WERI-Rb-1 (cell line): Measurements from ENCODE around the gene GPI.
A peak's percentile ranks its signal among the peaks of the same experiment; 100 is the strongest.

Experiments used
- DNase-seq: peaks from one replicate; pipeline ENCODE4 v3.0.0-alpha.2; 2020
- H3K27ac ChIP-seq: fragments of 250-450 bp; sonication (Bioruptor Pico); 2 replicates; pipeline ENCODE4 v1.5.1; 2020; ENCODE audit warnings: mild to moderate bottlenecking, moderate library complexity
- H3K27me3 ChIP-seq: fragments of 250-450 bp; sonication (Bioruptor Pico); 2 replicates; pipeline ENCODE4 v1.5.1; 2021; ENCODE audit warnings: mild to moderate bottlenecking, low read depth, moderate library complexity; ENCODE audit not compliant: insufficient read depth, severe bottlenecking
- H3K36me3 ChIP-seq: fragments of 250-450 bp; sonication (Bioruptor Pico); 2 replicates; pipeline ENCODE4 v1.5.1; 2020; ENCODE audit warnings: mild to moderate bottlenecking, moderate library complexity
- H3K4me3 ChIP-seq: 2 replicates; pipeline ENCODE4 v1.5.1; 2011; ENCODE audit warnings: low read depth, mild to moderate bottlenecking, control low read depth, low read length
- H3K9me3 ChIP-seq: fragments of 250-450 bp; sonication (Bioruptor Pico); 2 replicates; pipeline ENCODE4 v1.5.1; 2021; ENCODE audit warnings: mild to moderate bottlenecking, moderate library complexity; ENCODE audit not compliant: severe bottlenecking
- TF ChIP-seq, protein P1 (sequence below): IDR thresholded peaks from 2 replicates; pipeline ENCODE4 v1.5.1; 2011; ENCODE audit warnings: low read depth, mild to moderate bottlenecking, control low read depth, inconsistent platforms, low read length

The GPI gene

DNA sequence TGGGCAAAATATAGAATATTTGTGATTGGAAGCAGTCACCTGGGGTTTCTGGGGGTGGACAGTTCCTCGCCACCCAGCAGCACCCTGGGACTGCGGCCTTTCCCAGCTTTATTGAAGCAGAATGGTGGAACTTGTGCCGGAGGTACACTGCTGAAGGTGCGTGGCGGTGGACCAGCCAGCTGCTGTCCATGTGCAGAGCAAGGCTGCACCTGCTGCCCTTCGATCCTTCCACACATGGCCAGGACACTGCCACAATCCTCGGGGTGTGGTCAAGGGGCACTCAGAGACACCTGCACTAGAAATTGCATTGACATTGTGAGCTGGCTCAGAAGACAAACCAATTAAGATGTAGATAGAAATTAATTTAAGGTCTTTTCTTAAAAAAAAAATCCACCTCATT, 11.4 kb upstream of the GPI start:
- no peak overlapping the region for H3K4me3 ChIP-seq
- TF ChIP-seq, protein P1, sequence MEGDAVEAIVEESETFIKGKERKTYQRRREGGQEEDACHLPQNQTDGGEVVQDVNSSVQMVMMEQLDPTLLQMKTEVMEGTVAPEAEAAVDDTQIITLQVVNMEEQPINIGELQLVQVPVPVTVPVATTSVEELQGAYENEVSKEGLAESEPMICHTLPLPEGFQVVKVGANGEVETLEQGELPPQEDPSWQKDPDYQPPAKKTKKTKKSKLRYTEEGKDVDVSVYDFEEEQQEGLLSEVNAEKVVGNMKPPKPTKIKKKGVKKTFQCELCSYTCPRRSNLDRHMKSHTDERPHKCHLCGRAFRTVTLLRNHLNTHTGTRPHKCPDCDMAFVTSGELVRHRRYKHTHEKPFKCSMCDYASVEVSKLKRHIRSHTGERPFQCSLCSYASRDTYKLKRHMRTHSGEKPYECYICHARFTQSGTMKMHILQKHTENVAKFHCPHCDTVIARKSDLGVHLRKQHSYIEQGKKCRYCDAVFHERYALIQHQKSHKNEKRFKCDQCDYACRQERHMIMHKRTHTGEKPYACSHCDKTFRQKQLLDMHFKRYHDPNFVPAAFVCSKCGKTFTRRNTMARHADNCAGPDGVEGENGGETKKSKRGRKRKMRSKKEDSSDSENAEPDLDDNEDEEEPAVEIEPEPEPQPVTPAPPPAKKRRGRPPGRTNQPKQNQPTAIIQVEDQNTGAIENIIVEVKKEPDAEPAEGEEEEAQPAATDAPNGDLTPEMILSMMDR = no peak
- peaks cover 37% of the 10 kb centered on the region for H3K36me3 ChIP-seq
- no peak overlapping the region for H3K27ac ChIP-seq
- no peaks in the 10 kb centered on the region for H3K27me3 ChIP-seq
- no peaks in the 10 kb centered on the region for H3K9me3 ChIP-seq
- DNase-seq = no peak

DNA sequence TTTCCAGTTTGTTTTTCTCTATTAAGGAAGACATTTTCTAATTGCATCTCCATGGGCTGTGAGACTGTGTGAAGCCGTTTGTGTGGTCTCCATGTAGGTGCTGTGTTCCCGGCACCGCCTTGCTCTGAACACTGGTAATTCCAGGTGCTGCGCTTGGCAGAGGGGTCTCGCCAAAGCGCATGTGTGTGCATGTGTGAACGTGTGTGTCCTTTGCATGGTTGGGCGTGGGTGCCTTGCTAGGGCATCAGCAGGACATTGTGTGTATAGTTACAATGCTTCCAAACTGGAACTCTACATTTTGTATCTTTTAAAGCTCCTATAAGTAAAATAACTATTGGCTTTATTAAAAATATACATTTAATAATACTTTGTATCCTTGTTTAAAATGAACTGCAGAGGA, 9.8 kb upstream of the GPI start:
- H3K36me3 ChIP-seq = peaks cover 25% of the 10 kb centered on the region
- H3K27me3 ChIP-seq = no peaks in the 10 kb centered on the region
- no peak overlapping the region for H3K4me3 ChIP-seq
- TF ChIP-seq, protein P1 = no peak
- DNase-seq = no peak
- no peaks in the 10 kb centered on the region for H3K9me3 ChIP-seq
- H3K27ac ChIP-seq = no peak overlapping the region

DNA sequence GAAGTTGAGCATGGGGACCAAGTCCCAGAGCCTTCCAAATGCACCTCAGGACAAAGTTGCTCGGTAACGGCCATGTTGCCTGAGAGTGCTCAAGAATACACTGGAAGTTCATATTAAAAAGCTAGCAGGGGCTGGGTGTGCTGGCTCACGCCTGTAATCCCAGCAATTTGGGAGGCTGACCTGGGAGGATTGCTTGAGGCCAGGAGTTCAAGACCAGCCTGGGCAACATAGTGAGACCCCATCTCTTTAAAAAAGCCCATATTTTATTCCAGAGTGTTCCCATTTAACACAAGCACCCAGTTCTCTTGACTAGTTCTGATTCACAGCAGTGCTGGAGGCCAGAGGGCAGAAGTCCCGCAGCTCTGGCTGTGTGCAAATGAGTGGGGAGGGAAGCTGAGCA, 8.1 kb upstream of the GPI start:
- TF ChIP-seq, protein P1 = no peak
- Histone ChIP-seq H3K9me3 (no peaks in the 10 kb centered on the region), H3K27ac (no peak overlapping the region), H3K36me3 (peaks cover 16% of the 10 kb centered on the region), H3K4me3 (no peak overlapping the region), H3K27me3 (no peaks in the 10 kb centered on the region)
- no peak for DNase-seq

DNA sequence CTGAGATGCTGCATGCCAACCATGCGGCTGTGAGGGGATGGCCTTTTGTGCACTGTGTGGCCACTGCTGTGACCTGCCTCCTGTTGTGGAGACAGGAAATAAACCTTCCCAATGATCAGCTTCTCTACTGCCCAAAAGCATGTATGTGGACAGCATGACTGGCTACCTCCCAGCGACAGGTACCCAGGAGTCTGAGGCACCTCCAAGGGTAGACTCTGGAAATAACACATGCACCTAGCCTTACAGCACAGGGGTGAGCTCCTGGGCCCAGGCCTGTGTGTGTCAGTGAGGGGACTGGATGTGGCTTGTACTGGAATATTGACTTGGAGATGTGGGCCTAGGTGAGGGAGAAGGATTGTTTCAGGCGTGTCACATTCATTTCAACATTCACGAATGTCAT, 7.6 kb upstream of the GPI start:
- no peaks in the 10 kb centered on the region for H3K27me3 ChIP-seq
- no peaks in the 10 kb centered on the region for H3K9me3 ChIP-seq
- no peak overlapping the region for H3K4me3 ChIP-seq
- 0 out of 2 replicates have a peak, but pooled peaks cover 15% of the 10 kb centered on the region for H3K36me3 ChIP-seq
- no peak for DNase-seq
- no peak overlapping the region for H3K27ac ChIP-seq
- TF ChIP-seq, protein P1 = no peak

DNA sequence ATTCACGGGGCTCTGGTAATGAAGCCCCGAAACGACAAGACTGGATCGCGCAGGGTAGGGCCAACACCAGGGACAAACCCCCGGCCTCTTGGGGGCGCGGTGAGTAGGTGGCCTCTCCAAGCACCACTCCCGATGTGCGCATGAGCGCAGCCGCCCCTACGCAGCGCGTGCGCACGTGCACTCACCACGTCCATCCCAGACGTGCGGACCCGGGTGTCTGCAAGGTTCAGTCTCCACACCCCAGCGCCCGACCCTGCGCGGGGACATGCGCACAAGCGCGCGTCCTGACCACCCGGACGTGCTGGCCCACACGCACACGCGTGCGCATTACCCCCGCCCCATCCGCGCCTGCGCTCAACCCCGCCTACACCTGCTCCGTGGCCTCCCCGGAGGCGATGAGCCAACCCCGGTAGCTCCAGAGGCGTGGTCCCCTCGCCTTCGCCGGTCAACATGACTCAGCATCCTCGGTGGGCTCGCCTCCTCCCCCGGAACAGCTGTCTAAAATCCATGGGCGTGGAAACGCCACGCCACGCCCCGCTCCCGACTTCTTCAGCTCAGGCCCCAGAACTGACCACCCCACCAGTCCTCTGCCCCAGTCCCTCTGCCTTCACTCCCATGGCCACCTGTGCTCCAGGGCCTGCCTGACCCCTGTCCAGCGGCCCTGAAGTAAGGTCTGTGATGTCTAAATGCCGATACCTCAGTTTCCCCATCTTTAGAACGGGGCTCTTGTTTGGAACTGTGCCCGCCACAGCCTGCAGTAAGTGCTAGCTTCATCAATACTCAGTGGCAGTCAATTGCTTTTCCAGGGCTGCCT, 5.6 kb upstream of the GPI start:
- TF ChIP-seq, protein P1 = peak; percentile 63
- no peaks in the 10 kb centered on the region for H3K27me3 ChIP-seq
- 0 out of 2 replicates have a peak, but pooled peaks cover 6% of the 10 kb centered on the region for H3K36me3 ChIP-seq
- no peaks in the 10 kb centered on the region for H3K9me3 ChIP-seq
- DNase-seq = peak; percentile 95
- H3K27ac ChIP-seq = peak overlapping the region; percentile 48
- peak overlapping the region; percentile 36 for H3K4me3 ChIP-seq
